ENCODE measurements around the gene EXOC6B.

Gene EXOC6B

DNA sequence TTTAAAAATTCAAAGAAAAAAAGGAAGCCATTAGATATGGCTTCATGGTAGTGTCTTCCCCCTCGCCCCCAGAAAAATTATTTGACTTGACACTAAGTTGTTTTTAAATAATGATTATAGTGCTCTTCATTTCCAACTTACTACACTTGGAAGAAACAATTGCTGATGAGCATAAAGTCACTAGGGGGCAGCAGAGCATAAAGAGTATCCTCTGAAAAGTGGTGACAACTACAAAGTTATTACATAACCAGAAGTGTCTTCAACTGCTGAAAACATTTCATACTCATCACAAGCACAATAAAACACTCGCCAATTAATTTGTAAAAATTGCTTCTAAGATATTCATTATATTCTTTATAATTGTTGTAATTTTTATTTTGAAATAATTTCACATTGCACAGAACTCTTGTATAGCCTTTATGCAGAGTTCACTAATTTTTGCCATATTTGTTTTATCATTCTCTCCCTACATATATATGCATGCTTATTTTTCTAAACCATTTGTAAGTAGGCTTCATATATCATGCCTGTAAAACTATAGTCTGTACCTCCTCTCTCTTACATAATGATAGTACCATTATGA, 54.9 kb downstream of the EXOC6B start:
- no peak for TF ChIP-seq JUND (IDR thresholded peaks at IDR 0.05; ENCODE audit: low read depth)
- peak; percentile 26 to 78 for DNase-seq (ENCODE audit: low read depth in 1 of 2, low spot score in 1 of 2)

DNA sequence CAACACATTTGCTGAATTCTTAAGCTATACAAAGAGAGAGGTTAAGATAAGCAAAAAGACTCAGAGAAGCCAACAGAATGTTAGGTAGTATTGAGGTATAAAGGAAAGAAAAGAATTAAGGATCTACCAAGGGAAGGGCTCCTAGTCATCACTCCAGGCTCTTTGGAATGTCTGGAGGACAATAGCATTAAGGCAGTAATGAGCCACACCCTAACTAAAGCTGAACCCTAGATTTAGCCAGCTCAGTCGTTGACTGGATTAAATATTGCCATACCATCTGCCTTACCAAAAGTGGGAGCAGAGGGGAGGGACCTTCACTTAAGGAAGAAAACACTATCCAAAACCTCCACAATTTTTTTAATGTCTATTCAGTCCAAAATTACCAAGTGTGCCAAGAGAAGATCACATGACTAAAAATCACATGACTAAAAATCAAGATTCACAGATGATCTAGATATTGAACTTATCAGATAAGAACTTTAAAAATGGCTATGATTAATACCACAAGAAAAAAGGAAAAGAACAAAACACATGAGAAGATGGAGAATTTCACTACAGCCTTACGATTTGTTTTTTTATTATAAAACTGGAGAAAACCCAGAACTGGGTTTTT, 59.7 kb downstream of the EXOC6B start:
- in situ Hi-C loops (cut with HindIII; ENCODE audit: low pct_unique_long_range_greater_than_20kb, low sequenced_read_pairs) = no loop called here
- no peak for TF ChIP-seq JUND (IDR thresholded peaks at IDR 0.05; ENCODE audit: low read depth)
- DNase-seq (ENCODE audit: low read depth in 1 of 2, low spot score in 1 of 2) = no peak

More for the DNA sequence above, 54.9 kb downstream of the EXOC6B start:
- in situ Hi-C loops (cut with HindIII; ENCODE audit: low pct_unique_long_range_greater_than_20kb, low sequenced_read_pairs) = no loop called here

DNA sequence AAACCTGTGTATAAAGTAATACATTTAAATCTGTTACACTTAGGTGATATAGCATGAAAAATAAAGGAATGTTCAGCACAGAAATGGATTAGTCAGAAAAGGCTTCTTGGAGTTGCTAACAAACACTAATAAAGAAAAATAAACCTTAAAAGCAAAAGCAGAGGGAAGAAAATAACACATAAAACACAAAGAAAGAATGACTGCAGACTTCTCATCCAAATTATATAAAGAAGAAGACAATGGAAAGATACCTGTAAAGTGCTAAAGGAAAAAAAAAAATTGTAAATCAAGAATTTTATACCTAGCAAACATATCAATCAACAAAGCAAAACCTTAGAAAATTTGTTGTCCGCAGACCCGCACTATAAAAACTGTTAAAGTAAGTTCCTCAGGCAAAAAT, 63.6 kb downstream of the EXOC6B start:
- TF ChIP-seq JUND (IDR thresholded peaks at IDR 0.05; ENCODE audit: low read depth) = no peak
- in situ Hi-C loops (cut with HindIII; ENCODE audit: low pct_unique_long_range_greater_than_20kb, low sequenced_read_pairs) = no loop called here
- no peak for DNase-seq (ENCODE audit: low read depth in 1 of 2, low spot score in 1 of 2)

GRCh38 chr2:72759755-72760154, 66.1 kb downstream of the EXOC6B start:
- TF ChIP-seq JUND (IDR thresholded peaks at IDR 0.05; ENCODE audit: low read depth) = no peak
- in situ Hi-C loops (cut with HindIII; ENCODE audit: low pct_unique_long_range_greater_than_20kb, low sequenced_read_pairs) = no loop called here
- no peak for DNase-seq (ENCODE audit: low read depth in 1 of 2, low spot score in 1 of 2)

GRCh38 chr2:72757177-72757775, 68.6 kb downstream of the EXOC6B start:
- no peak for TF ChIP-seq JUND (IDR thresholded peaks at IDR 0.05; ENCODE audit: low read depth)
- DNase-seq (ENCODE audit: low read depth in 1 of 2, low spot score in 1 of 2) = peak in 1 of 2 experiments; percentile 37
- in situ Hi-C loops (cut with HindIII; ENCODE audit: low pct_unique_long_range_greater_than_20kb, low sequenced_read_pairs) = no loop called here

- DNase-seq (ENCODE audit: low read depth in 1 of 2, low spot score in 1 of 2) = no peak
- in situ Hi-C loops (cut with HindIII; ENCODE audit: low pct_unique_long_range_greater_than_20kb, low sequenced_read_pairs) = no loop called here
- TF ChIP-seq JUND (IDR thresholded peaks at IDR 0.05; ENCODE audit: low read depth) = no peak
These were observed 70.0 kb downstream of the EXOC6B start for GRCh38 chr2:72755647-72756423.

DNA sequence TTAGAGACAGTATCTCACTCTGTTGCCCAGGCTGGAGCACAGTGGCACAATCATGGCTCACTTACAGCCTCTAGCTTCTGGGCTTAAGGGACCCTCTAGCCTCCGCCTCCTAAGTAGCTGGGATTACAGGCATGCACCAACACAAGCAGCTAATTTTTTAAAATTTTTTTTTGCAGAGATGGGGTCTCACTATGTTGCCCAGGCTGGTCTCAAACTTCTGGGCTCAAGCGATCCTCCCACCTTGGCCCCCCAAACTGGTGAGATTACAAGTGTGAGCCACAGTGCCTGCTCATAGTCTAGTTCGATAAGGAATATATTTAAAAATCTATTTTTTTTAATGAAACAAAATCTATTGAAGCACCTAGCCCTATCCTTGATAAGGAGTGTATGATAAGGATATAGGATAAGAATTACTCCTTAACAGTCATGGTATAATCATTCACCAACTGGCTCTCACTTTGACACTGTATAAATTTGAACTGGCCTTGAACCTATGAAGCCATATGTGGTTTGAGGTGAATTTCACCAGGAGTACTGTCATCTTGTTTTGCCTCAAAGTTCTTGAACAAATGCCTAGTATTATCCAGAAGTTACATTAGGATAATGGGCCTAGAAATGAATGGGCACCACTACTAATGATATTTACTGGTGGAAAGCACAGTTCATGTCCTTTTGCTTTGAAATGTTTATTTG, 71.1 kb downstream of the EXOC6B start:
- in situ Hi-C loops (cut with HindIII; ENCODE audit: low pct_unique_long_range_greater_than_20kb, low sequenced_read_pairs) = no loop called here
- no peak for TF ChIP-seq JUND (IDR thresholded peaks at IDR 0.05; ENCODE audit: low read depth)
- no peak for DNase-seq (ENCODE audit: low read depth in 1 of 2, low spot score in 1 of 2)

DNA sequence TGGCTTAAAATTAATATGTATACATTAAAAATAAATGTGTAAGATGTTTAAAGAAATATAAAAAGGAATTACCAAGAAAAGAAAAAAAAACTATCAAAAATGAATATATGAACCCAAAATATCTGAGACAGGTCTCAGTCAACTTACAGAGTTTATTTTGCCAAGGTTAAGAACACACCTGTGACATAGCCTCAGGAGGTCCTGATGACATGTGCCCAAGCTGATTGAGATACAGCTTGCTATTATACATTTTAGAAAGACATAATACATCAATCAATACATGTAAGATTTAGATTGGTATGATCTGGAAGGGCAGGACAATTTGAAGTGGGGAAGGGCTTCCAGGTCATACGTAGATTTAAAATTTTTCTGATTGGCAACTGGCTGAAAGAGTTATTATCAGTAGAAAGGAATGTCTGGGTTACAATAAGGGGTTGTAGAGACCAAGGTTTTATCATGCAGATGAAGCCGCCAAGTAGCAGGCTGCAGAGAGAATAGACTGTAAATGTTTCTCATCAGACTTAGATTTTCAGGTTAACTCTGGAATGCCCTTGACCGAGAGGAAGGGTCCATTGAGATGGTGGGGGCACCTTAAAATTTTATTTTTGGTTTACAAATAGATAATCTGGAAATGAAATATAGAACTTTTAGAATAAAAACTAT, 74.7 kb downstream of the EXOC6B start:
- in situ Hi-C loops (cut with HindIII; ENCODE audit: low pct_unique_long_range_greater_than_20kb, low sequenced_read_pairs) = no loop called here
- no peak for TF ChIP-seq JUND (IDR thresholded peaks at IDR 0.05; ENCODE audit: low read depth)
- no peak for DNase-seq (ENCODE audit: low read depth in 1 of 2, low spot score in 1 of 2)

DNA sequence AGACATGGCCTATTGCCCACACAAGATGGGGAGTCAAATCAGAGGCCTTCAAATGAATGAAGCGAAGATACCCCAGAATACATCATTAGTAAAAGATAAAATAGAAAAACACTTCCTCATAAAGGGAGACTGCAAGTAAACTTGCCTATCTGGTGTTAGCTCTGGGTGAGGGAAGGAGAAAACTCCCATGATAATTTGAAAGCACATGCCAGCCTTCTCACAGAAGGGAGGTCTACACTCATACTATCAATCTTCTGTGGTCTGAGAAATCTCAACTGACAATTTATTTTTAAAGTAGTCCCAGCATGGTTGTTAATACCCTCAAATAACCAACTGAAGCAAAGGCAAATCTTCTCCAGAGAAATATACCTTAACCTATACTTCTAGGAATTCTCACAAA, 75.4 kb downstream of the EXOC6B start:
- TF ChIP-seq JUND (IDR thresholded peaks at IDR 0.05; ENCODE audit: low read depth) = no peak
- in situ Hi-C loops (cut with HindIII; ENCODE audit: low pct_unique_long_range_greater_than_20kb, low sequenced_read_pairs) = no loop called here

GRCh38 chr2:72747344-72747743, 78.5 kb downstream of the EXOC6B start:
- in situ Hi-C loops (cut with HindIII; ENCODE audit: low pct_unique_long_range_greater_than_20kb, low sequenced_read_pairs) = no loop called here
- TF ChIP-seq JUND (IDR thresholded peaks at IDR 0.05; ENCODE audit: low read depth) = no peak
- DNase-seq (ENCODE audit: low read depth in 1 of 2, low spot score in 1 of 2) = no peak

More for the DNA sequence above, 75.4 kb downstream of the EXOC6B start:
- DNase-seq (ENCODE audit: low read depth in 1 of 2, low spot score in 1 of 2) = no peak

DNA sequence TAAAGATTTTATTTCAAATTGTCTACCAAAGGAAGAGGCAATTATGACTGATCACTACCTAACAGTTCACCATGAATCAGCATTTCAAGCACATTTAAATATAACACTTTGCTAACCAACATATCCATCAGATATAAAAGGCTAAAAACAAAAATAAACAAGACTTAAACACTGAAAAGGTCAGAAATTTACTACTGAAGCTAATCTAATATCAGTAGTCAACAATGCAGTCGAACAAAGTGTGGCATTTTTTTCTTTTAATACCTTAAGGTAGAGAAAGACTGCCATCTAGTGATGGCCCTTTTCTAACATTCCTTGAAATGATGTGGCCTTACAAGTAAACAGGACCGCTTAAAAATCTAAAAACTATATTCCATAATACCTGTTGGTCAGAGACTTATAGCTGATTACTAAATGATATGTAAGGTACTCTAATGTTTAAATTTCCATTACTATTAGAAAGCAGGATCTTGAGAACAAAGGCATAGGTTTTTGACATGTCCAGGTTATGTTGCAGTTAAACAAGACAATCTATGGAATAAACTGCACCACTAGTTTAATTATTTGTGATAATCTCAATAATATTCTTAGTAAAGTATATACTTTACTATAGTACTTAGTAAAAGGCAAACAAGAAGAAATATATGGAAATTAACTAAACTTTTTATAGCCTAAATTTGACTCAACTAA, 80.0 kb downstream of the EXOC6B start:
- in situ Hi-C loops (cut with HindIII; ENCODE audit: low pct_unique_long_range_greater_than_20kb, low sequenced_read_pairs) = no loop called here
- TF ChIP-seq JUND (IDR thresholded peaks at IDR 0.05; ENCODE audit: low read depth) = no peak
- DNase-seq (ENCODE audit: low read depth in 1 of 2, low spot score in 1 of 2) = peak; percentile 9 to 67

All from T47D (cell line).